GM19025 (cell line): ENCODE measurements around the gene PDHB.

Experiments used
- ATAC-seq: cut with Tn5 transposase; IDR thresholded peaks from one replicate; pipeline ENCODE4 v1.9.1; 2021; ENCODE audit warnings: mild to moderate bottlenecking, low read depth, moderate library complexity; ENCODE audit not compliant: unreplicated experiment

The PDHB gene

GRCh38 chr3:58408906-58409305, 24.7 kb downstream of the PDHB start:
- ATAC-seq = no peak

GRCh38 chr3:58404396-58404795, 29.2 kb downstream of the PDHB start:
- no peak for ATAC-seq

GRCh38 chr3:58403513-58404109, 30.0 kb downstream of the PDHB start:
- ATAC-seq = no peak

GRCh38 chr3:58398669-58399333, 34.8 kb downstream of the PDHB start:
- no peak for ATAC-seq

- ATAC-seq = no peak
Observed at GRCh38 chr3:58394339-58394738, 39.3 kb downstream of the PDHB start.

- no peak for ATAC-seq
Observed at GRCh38 chr3:58392181-58392580, 41.5 kb downstream of the PDHB start.

- no peak for ATAC-seq
Observed at GRCh38 chr3:58391156-58391865, 42.3 kb downstream of the PDHB start.

- ATAC-seq = no peak
Observed at GRCh38 chr3:58388550-58389091, 45.0 kb downstream of the PDHB start.

GRCh38 chr3:58387650-58388546, 45.7 kb downstream of the PDHB start:
- ATAC-seq = no peak

- no peak for ATAC-seq
Observed at GRCh38 chr3:58386626-58387365, 46.8 kb downstream of the PDHB start.

- ATAC-seq = no peak
Observed at GRCh38 chr3:58384381-58385090, 49.1 kb downstream of the PDHB start.

GRCh38 chr3:58383904-58384303, 49.7 kb downstream of the PDHB start:
- ATAC-seq = no peak

GRCh38 chr3:58383476-58383875, 50.2 kb downstream of the PDHB start:
- no peak for ATAC-seq

GRCh38 chr3:58379351-58380073, 54.1 kb downstream of the PDHB start:
- ATAC-seq = no peak

- ATAC-seq = no peak
Observed at GRCh38 chr3:58377750-58378149, 55.9 kb downstream of the PDHB start.
